H1 (cell line): Measurements from ENCODE around the gene RAET1L.
"Not testable (repeated sequence)": the region's sequence is repeated elsewhere in the genome, so short reads cannot be mapped to it uniquely, and the experiment has no call there.

Source experiments
- BRCA1 ChIP-seq: IDR thresholded peaks from 2 replicates; pipeline ENCODE4 v1.6.1; 2012; ENCODE audit warnings: low read depth, low read length, improper control_type of control experiment
- EP300 ChIP-seq, 2 experiments: IDR thresholded peaks; 1 replicate in 1 of 2; 2 replicates in 1 of 2; pipeline ENCODE4 v1.6.1; 2011 to 2012; ENCODE audit warnings: low read depth in 2 of 2, low read length in 2 of 2, mild to moderate bottlenecking in 2 of 2, borderline replicate concordance in 1 of 2, inconsistent platforms in 1 of 2, moderate library complexity in 1 of 2
- JUND ChIP-seq: IDR thresholded peaks from 2 replicates; pipeline ENCODE4 v1.6.1; 2011; ENCODE audit warnings: mild to moderate bottlenecking, improper control_type of control experiment, low read length
- KDM1A ChIP-seq: fragments of 200-600, 300-600 bp; sonication (generic); IDR thresholded peaks from 2 replicates; pipeline ENCODE4 v1.7.1; 2016; ENCODE audit warnings: mild to moderate bottlenecking, low read length, borderline replicate concordance
- KDM5A ChIP-seq: fragments of 200-600 bp; IDR thresholded peaks from 2 replicates; pipeline ENCODE4 v1.7.1; 2012; ENCODE audit warnings: mild to moderate bottlenecking, low read length, inconsistent platforms, mixed read lengths
- PHF8 ChIP-seq: fragments of 200-600 bp; sonication (generic); conservative IDR thresholded peaks from 2 replicates; pipeline ENCODE4 v1.7.1; 2012; ENCODE audit warnings: low read depth, mild to moderate bottlenecking, inconsistent platforms, low read length, moderate library complexity
- POLR2A ChIP-seq, 2 experiments: IDR thresholded peaks; 1 replicate in 1 of 2; 2 replicates in 1 of 2; pipeline ENCODE4 v1.6.1; 2011; ENCODE audit warnings: low read depth in 2 of 2, low read length in 2 of 2, mild to moderate bottlenecking in 2 of 2; ENCODE audit errors: control extremely low read depth in 1 of 2
- RFX5 ChIP-seq: IDR thresholded peaks from 2 replicates; pipeline ENCODE4 v1.6.1; 2011; ENCODE audit warnings: low read depth, low read length, improper control_type of control experiment, borderline replicate concordance
- RNF2 ChIP-seq: fragments of 200-900, 300-1000 bp; sonication (generic); IDR thresholded peaks from 2 replicates; pipeline ENCODE4 v1.7.1; 2016; ENCODE audit warnings: borderline replicate concordance, low read depth, mild to moderate bottlenecking, antibody characterized with exemption, low read length; ENCODE audit not compliant: poor library complexity, severe bottlenecking; ENCODE audit errors: missing control alignments
- ZNF274 ChIP-seq: IDR thresholded peaks from 2 replicates; pipeline ENCODE4 v1.7.0; 2012; ENCODE audit warnings: low read length, borderline replicate concordance; ENCODE audit errors: extremely low read depth
- TF ChIP-seq, protein P1 (sequence below), 3 experiments: IDR thresholded peaks; 1 replicate in 2 of 3; 2 replicates in 1 of 3; pipeline versions ENCODE4 v1.5.1 to v1.6.1; 2011; ENCODE audit warnings: low read length in 3 of 3, mild to moderate bottlenecking in 3 of 3, inconsistent platforms in 2 of 3, low read depth in 1 of 3, moderate library complexity in 1 of 3; ENCODE audit not compliant: insufficient read depth in 1 of 3; ENCODE audit errors: control extremely low read depth in 1 of 3
- TF ChIP-seq, protein P2 (sequence below): IDR thresholded peaks from 2 replicates; pipeline ENCODE4 v1.6.1; 2011; ENCODE audit warnings: low read depth, mild to moderate bottlenecking, low read length; ENCODE audit not compliant: insufficient read depth
- TF ChIP-seq, protein P3 (sequence below): IDR thresholded peaks from 2 replicates; pipeline ENCODE4 v1.6.1; 2012; ENCODE audit warnings: inconsistent platforms
- TF ChIP-seq, protein P4 (sequence below): IDR thresholded peaks from 2 replicates; pipeline ENCODE4 v1.6.1; 2012; ENCODE audit warnings: low read length, inconsistent platforms

DNA sequence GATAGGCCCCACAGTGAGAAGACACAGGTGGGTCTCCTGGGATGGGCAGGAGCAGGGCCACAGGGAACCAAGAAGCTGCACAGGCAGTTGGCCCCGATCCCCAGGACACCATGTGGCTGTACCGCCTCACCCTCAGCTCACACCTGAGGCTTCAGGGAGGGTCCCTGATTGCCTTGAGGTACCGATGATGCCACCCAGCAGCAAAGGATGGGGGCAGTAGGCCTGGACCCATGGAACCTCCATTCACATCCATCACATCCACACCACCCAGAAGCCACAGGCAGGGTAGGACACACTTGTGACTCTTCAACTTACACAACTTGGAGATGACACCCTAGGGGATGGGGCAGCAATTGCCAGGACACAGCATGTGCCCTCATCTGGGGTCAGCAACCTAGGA, 21.7 kb downstream of the RAET1L start:
- TF ChIP-seq, protein P1, sequence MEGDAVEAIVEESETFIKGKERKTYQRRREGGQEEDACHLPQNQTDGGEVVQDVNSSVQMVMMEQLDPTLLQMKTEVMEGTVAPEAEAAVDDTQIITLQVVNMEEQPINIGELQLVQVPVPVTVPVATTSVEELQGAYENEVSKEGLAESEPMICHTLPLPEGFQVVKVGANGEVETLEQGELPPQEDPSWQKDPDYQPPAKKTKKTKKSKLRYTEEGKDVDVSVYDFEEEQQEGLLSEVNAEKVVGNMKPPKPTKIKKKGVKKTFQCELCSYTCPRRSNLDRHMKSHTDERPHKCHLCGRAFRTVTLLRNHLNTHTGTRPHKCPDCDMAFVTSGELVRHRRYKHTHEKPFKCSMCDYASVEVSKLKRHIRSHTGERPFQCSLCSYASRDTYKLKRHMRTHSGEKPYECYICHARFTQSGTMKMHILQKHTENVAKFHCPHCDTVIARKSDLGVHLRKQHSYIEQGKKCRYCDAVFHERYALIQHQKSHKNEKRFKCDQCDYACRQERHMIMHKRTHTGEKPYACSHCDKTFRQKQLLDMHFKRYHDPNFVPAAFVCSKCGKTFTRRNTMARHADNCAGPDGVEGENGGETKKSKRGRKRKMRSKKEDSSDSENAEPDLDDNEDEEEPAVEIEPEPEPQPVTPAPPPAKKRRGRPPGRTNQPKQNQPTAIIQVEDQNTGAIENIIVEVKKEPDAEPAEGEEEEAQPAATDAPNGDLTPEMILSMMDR (IDR thresholded peaks at IDR 0.05; ENCODE audit: control extremely low read depth in 1 of 3, insufficient read depth in 1 of 3, low read depth in 1 of 3, low read length in 3 of 3): not testable (repeated sequence)
- not testable (repeated sequence) for TF ChIP-seq KDM1A; ZNF274; RFX5; POLR2A (IDR thresholded peaks at IDR 0.05; ENCODE audit: control extremely low read depth in 1 of 2, low read depth in 2 of 2, low read length in 2 of 2); PHF8; JUND; RNF2; BRCA1; EP300 (IDR thresholded peaks at IDR 0.05; ENCODE audit: borderline replicate concordance in 1 of 2, low read depth in 2 of 2, low read length in 2 of 2); KDM5A
- TF ChIP-seq, protein P2, sequence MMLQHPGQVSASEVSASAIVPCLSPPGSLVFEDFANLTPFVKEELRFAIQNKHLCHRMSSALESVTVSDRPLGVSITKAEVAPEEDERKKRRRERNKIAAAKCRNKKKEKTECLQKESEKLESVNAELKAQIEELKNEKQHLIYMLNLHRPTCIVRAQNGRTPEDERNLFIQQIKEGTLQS: not testable (repeated sequence)
- TF ChIP-seq, protein P3, sequence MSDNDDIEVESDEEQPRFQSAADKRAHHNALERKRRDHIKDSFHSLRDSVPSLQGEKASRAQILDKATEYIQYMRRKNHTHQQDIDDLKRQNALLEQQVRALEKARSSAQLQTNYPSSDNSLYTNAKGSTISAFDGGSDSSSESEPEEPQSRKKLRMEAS: not testable (repeated sequence)
- TF ChIP-seq, protein P4, sequence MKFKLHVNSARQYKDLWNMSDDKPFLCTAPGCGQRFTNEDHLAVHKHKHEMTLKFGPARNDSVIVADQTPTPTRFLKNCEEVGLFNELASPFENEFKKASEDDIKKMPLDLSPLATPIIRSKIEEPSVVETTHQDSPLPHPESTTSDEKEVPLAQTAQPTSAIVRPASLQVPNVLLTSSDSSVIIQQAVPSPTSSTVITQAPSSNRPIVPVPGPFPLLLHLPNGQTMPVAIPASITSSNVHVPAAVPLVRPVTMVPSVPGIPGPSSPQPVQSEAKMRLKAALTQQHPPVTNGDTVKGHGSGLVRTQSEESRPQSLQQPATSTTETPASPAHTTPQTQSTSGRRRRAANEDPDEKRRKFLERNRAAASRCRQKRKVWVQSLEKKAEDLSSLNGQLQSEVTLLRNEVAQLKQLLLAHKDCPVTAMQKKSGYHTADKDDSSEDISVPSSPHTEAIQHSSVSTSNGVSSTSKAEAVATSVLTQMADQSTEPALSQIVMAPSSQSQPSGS: not testable (repeated sequence)
